COR-L47 (cell line): ENCODE measurements around the gene RPL38.
"Not testable (repeated sequence)": the region's sequence is repeated elsewhere in the genome, so short reads cannot be mapped to it uniquely, and the experiment has no call there.

ENCODE experiments used
- DNase-seq: peaks from one replicate; lab custom pipeline; 2025; lab: John Stamatoyannopoulos, UW

Gene RPL38

DNA sequence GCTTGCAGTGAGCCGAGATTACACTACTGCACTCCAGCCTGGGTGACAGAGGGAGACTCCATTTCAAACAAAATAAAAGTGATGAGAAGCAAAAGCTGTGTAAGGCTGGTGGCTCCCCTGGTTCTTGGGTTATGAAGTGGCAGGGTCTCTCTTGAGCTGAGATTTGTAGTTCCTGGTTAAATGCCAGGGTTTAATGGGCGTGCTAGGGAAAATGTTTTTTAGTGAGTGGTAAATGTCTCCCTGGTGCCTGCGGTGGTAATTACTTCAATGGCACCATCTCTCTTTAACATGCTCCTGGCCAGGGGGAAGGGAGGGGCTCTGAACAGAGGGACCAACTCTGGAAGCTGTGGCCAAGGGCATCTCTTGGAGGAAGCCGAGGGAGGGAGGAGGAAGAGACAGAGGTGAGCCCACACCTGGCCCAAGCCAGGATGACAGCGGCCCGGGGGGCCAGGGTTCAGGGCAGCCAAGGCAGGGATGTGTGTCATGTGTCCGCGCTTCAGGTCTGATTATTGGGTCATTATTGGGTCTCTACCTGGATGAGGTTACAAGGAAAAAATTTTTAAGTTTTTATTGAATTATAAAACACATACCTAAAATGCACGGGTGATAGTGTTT lies 17.8 kb upstream of the RPL38 start:
- DNase-seq = peak; percentile 59

DNA sequence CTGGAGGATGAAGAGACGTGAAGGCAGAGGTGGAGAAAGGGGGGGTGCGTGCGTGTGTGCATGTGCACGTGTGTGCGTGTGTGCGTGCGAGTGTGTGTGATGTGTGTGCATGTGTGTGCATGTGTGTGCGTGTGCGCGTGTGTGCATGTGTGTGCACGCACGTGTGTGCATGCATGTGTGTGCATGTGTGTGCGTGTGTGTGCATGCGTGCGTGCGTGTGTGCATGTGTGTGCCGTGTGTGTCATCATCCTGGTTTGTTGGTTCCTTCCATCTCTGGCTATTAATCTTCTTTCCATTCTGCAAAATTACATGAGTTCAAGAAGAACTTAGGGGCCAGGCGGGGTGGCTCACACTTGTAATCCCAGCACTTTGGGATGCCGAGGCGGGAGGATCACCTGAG lies 17.0 kb upstream of the RPL38 start:
- no peak for DNase-seq

DNA sequence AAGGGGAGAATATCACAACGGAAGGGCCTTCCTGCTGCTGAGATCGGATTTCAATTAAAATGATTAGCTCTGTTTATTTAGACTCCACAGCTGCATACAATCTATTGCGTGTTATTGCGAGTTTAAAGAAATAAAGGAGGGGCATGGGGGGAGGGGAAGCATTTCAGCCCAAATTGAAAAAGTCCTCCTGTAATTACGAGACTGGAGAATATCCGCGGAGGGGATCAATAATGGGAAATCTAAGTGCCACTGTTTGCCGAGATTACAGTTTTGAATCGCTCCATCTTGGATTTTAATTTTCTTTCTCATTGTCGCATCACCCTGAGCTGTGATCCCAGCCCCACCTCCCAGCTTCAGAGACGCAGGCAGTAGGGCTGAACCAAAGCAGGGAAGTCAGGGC lies 15.7 kb upstream of the RPL38 start:
- peak; percentile 77 for DNase-seq

DNA sequence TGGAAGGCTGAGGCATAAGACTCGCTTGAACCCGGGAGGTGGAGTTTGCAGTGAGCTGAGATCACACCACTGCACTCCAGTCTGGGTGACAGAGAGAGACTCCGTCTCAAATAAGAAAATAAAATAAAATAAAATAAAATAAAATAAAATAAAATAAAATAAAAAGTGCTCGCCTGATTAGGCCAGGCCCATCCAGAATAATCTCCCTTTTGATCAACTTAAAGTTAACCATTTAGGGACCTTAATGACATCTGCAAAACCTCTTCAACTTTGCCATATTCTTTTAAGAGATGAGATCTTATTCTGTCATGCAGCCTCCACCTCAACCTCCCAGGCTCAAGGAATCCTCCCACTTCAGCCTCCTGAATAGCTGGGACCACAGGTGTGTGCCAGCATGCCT lies 14.8 kb upstream of the RPL38 start:
- DNase-seq = not testable (repeated sequence)

- DNase-seq = peak; percentile 50
These were observed 13.3 kb upstream of the RPL38 start for GRCh38 chr17:74190154-74190553.

DNA sequence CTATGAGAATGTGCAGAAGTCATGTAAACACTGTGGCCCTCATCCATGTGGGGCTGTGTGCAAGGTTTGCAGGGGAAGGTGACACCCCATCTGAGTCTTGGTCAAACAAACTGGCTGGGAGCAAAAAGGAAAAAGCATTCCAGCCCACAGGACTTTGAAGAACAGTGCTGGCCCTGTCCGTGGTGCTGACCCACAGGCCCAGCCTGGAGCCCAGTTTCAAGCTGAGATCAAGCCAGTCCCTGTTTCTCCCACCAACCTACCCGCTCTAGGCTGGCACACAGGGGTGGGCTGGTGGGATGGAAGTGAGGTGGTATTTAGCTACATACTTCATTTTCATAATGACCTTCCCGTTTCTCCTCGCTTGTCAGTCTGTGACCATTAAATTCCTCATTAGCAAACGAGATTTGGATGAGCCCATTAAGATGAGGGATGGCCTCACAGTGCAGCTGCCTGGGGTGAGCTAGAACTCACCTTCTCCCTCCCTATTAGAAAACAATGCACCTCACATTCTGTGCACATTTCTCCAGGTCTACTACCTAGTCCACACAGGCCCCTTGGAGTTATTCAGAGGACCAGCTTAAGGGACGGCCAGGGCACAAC lies 12.6 kb upstream of the RPL38 start:
- DNase-seq = no peak

DNA sequence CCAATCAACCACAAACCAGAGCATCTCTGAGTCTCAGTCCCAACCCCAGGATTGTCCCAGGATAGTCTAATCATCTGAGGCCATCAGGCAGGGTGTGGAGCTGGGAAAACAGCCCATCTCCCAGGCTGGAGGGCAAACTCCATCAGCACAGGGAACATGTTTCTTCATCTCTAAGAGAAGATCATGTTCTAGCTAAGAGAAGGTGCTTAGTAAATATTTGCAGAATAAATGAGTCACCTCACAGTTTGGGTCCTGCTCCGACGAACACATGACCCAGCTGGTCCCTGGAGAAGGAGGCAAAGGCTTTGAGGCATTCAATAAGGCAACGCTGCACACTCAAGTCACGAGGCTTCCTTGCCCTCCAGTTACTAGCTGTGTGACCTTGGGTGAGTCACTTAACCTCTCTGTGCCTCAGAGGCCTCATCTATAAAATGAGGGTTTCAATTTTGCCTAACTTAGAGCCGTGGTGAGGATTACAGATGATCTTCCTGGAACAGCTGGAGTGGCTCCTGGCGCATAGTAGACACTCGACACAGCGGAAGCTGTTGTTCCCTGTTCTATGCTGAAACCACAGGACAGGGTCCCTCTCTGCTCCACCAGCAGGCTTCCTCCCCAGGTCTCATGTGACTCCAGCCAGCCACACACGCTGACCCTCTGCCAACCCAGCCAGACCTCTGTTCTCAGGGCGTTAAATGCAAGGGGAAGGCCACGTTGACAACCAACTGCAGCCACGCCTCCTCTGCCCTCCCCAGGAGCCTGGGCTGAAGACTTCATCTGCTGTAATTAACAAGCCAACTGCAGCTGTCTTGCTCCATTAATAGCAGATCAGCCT lies 10.3 kb upstream of the RPL38 start:
- peak; percentile 75 for DNase-seq

- no peak for DNase-seq
These were observed 8.8 kb upstream of the RPL38 start for GRCh38 chr17:74194682-74195081.

DNA sequence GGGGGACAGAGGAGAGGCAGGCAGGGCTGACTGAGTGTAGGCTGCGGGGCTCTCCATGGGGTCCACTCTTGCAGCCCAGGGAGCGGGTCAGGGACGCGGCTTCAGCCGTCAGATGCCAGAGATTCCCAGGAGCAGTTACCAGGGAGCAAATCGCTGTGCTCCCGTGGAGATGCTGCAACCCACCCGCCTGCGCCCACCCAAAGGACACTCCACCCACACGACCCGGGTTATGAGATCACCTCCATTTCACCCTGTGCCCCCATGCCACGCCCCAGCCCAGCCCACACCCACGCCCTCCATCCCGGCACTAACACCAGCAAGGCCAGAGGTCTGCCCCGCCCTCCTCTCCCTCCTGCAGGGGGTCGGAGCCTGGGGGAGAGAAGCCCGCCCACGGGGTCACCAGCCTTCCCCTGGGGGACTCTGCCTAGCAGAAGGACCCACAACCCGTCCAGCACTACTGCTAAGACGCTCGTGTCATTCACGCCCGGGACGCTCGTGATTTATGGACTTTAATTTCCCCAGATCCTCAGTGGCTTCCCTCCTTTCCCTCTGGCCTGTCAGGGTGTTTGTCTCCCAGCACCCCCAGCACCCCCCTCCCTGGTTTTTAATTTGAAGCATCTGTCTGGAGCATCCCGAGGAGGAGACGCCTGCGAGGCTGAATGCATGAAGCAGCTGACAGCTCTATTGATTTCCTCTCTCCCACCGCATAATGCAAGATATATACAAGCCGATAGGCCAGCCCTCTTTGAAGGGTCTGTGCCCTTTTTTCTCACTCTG lies 6.7 kb upstream of the RPL38 start:
- no peak for DNase-seq

- no peak for DNase-seq
These were observed 5.7 kb upstream of the RPL38 start for GRCh38 chr17:74197801-74198200.

DNA sequence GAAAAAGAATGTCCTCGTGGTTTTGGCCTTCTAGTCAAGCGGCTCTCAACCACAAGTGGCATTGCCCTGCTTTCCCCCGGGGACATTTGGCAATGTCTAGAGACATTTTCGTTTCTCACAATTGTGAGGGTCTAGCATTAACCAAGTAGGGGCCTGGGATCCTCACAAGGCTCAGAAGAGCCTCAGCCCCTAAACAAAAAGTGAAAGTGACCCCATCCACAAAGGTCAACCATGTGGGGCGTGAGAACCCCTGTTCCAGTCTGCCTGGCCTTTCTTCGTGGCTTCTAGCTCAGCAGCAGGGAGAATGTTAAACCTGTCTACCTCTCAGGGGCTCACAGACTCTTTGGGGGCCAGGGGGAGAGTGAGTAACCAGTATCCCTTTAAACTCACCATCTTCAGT lies 4.8 kb upstream of the RPL38 start:
- no peak for DNase-seq

GRCh38 chr17:74199306-74200092 lies 4.0 kb upstream of the RPL38 start:
- peak; percentile 19 for DNase-seq

GRCh38 chr17:74200112-74200511 lies 3.4 kb upstream of the RPL38 start:
- no peak for DNase-seq

GRCh38 chr17:74201250-74201649 lies 2.2 kb upstream of the RPL38 start:
- DNase-seq = peak; percentile 46

- DNase-seq = no peak
These were observed 1.5 kb upstream of the RPL38 start for GRCh38 chr17:74201948-74202347.

GRCh38 chr17:74202938-74203337 lies 540 bp upstream of the RPL38 start:
- DNase-seq = no peak

DNA sequence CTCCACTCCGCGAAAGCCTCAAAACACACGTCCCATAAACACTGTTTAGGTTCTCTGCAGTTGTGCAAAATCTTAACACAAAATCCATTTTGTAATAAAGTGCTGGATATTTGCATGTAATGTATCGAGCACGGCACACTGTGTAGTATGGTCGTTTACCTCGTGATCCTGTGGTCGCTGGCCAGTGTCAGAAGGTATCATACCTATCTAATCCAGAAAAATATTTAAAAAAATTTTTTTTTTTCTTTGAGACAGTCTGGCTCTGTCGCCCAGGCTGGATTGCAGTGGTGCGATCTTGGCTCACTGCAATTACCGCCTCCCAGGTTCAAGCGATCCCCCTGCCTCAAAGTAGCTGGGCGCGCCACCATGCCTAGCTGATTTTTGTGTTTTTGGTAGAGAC lies 996 bp downstream of the RPL38 start:
- DNase-seq = no peak

- DNase-seq = no peak
These were observed 1.8 kb downstream of the RPL38 start for GRCh38 chr17:74205274-74205673.

- DNase-seq = no peak
These were observed 2.9 kb downstream of the RPL38 start for GRCh38 chr17:74206332-74206818.

- DNase-seq = peak; percentile 51
These were observed 7.0 kb downstream of the RPL38 start for GRCh38 chr17:74210191-74211140.
